Renal cortical epithelial cell (primary cell): Measurements from ENCODE around the gene GABRE. TPM values are rescaled to one million over a fixed set of nuclear protein-coding genes. Genes with fewer than 3 reads are reported as not detected.
"Not testable (repeated sequence)": the region's sequence is repeated elsewhere in the genome, so short reads cannot be mapped to it uniquely, and the experiment has no call there.

Experiments
- DNase-seq: peaks from one replicate; pipeline ENCODE4 v3.0.0-alpha.2; 2011; ENCODE audit warnings: low read depth
- total RNA-seq: library from RNA; depleted of rRNA; stranded (reverse); fragments of >200 nt; gene quantifications from 2 replicates; pipeline ENCODE4 v1.2.3, GENCODE V29; 2014

The GABRE gene
- total RNA-seq, 1 donor from 2014 or later = 11.2 TPM

GRCh38 chrX:151970027-151970426 is 4.4 kb downstream of the GABRE start:
- no peak for DNase-seq

GRCh38 chrX:151966236-151966635 is 8.2 kb downstream of the GABRE start:
- no peak for DNase-seq

- no peak for DNase-seq
Measured at GRCh38 chrX:151962034-151962433, 12.4 kb downstream of the GABRE start.

GRCh38 chrX:151958101-151958500 is 16.4 kb downstream of the GABRE start:
- no peak for DNase-seq

GRCh38 chrX:151954730-151955129 is 19.7 kb downstream of the GABRE start:
- no peak for DNase-seq

- no peak for DNase-seq
Measured at GRCh38 chrX:151938172-151938571, 36.3 kb downstream of the GABRE start.

GRCh38 chrX:151935358-151935757 is 39.1 kb downstream of the GABRE start:
- DNase-seq = no peak

GRCh38 chrX:151929126-151929525 is 45.4 kb downstream of the GABRE start:
- no peak for DNase-seq

GRCh38 chrX:151923648-151924047 is 50.8 kb downstream of the GABRE start:
- no peak for DNase-seq

GRCh38 chrX:151922692-151923091 is 51.8 kb downstream of the GABRE start:
- DNase-seq = no peak

GRCh38 chrX:151921866-151922265 is 52.6 kb downstream of the GABRE start:
- no peak for DNase-seq

GRCh38 chrX:151921292-151921691 is 53.2 kb downstream of the GABRE start:
- DNase-seq = no peak

- no peak for DNase-seq
Measured at GRCh38 chrX:151920530-151920929, 53.9 kb downstream of the GABRE start.

GRCh38 chrX:151920101-151920500 is 54.4 kb downstream of the GABRE start:
- DNase-seq = no peak

GRCh38 chrX:151919610-151920009 is 54.9 kb downstream of the GABRE start:
- no peak for DNase-seq

GRCh38 chrX:151918736-151919135 is 55.7 kb downstream of the GABRE start:
- not testable (repeated sequence) for DNase-seq

GRCh38 chrX:151912780-151913179 is 61.7 kb downstream of the GABRE start, which contains the start of gene MAGEA4:
Gene MAGEA4 (plus strand): TSS chrX:151912889. CDS start chrX:151923665, 10,776 bp downstream.
- DNase-seq = no peak

GRCh38 chrX:151912221-151912620 is 62.3 kb downstream of the GABRE start:
- DNase-seq = no peak

- no peak for DNase-seq
Measured at GRCh38 chrX:151904989-151905388, 69.5 kb downstream of the GABRE start.

Other genes starting within 250 kb of the GABRE start
- gene CNGA2, start 239.9 kb downstream of the GABRE start, total RNA-seq = not detected in 2 replicates
- not detected in 2 replicates for gene MAGEA4, start 61.8 kb downstream of the GABRE start, total RNA-seq
- gene MAGEA10, start 163.9 kb upstream of the GABRE start, total RNA-seq = not detected in 2 replicates